ENCODE results near the gene SARM1. TPM values are rescaled to one million over a fixed set of nuclear protein-coding genes. Genes with fewer than 3 reads are reported as not detected.

The SARM1 gene
- total RNA-seq, 1 donor from 2014 or later: 14.1 TPM

GRCh38 chr17:28415886-28416285 is 44.4 kb downstream of the SARM1 start:
- Histone ChIP-seq H3K36me3 (no peaks in the 10 kb centered on the region), H3K4me3 (no peak overlapping the region), H3K9me3 (no peaks in the 10 kb centered on the region), H3K4me1 (no peaks in the 10 kb centered on the region), H3K27ac (no peak overlapping the region), H3K27me3 (ENCODE audit: low read depth) (peaks cover 6% of the 10 kb centered on the region)
- intact Hi-C loops (cut with DNase I): no loop called here
- TF ChIP-seq CTCF (IDR thresholded peaks at IDR 0.05): no peak
- DNase-seq: no peak
- no peak for ATAC-seq

GRCh38 chr17:28416703-28417311 is 45.3 kb downstream of the SARM1 start:
- Histone ChIP-seq H3K36me3 (no peaks in the 10 kb centered on the region), H3K9me3 (no peaks in the 10 kb centered on the region), H3K27ac (no peak overlapping the region), H3K27me3 (ENCODE audit: low read depth) (peaks cover 4% of the 10 kb centered on the region), H3K4me1 (no peaks in the 10 kb centered on the region), H3K4me3 (no peak overlapping the region)
- DNase-seq: peak; percentile 61
- peak; percentile 89 to 92 for ATAC-seq
- TF ChIP-seq CTCF (IDR thresholded peaks at IDR 0.05): peak; percentile 78
- intact Hi-C loops (cut with DNase I): no loop called here

- ATAC-seq: peak; percentile 68 to 89
- intact Hi-C loops (cut with DNase I): no loop called here
- no peaks in the 10 kb centered on the region for H3K4me1 ChIP-seq
- no peaks in the 10 kb centered on the region for H3K9me3 ChIP-seq
- TF ChIP-seq CTCF (IDR thresholded peaks at IDR 0.05): no peak
- H3K36me3 ChIP-seq: no peaks in the 10 kb centered on the region
- H3K27me3 ChIP-seq (ENCODE audit: low read depth): no peaks in the 10 kb centered on the region
- H3K27ac ChIP-seq: no peak overlapping the region
- no peak overlapping the region for H3K4me3 ChIP-seq
- DNase-seq: no peak
These were observed 50.4 kb downstream of the SARM1 start for GRCh38 chr17:28421787-28422305.

GRCh38 chr17:28425206-28425605 is 53.7 kb downstream of the SARM1 start:
- intact Hi-C loops (cut with DNase I): no loop called here
- no peak overlapping the region for H3K4me3 ChIP-seq
- ATAC-seq (no peak), DNase-seq (no peak)
- H3K9me3 ChIP-seq: no peaks in the 10 kb centered on the region
- TF ChIP-seq CTCF (IDR thresholded peaks at IDR 0.05): no peak
- H3K36me3 ChIP-seq: no peaks in the 10 kb centered on the region
- no peak overlapping the region for H3K27ac ChIP-seq
- H3K4me1 ChIP-seq: no peaks in the 10 kb centered on the region
- no peaks in the 10 kb centered on the region for H3K27me3 ChIP-seq (ENCODE audit: low read depth)

- no peak for DNase-seq
- no peaks in the 10 kb centered on the region for H3K9me3 ChIP-seq
- no peaks in the 10 kb centered on the region for H3K4me1 ChIP-seq
- no peaks in the 10 kb centered on the region for H3K27me3 ChIP-seq (ENCODE audit: low read depth)
- no peak overlapping the region for H3K27ac ChIP-seq
- peak in 1 of 2 donors; percentile 58 for ATAC-seq
- H3K4me3 ChIP-seq: no peak overlapping the region
- intact Hi-C loops (cut with DNase I): no loop called here
- peak; percentile 35 for TF ChIP-seq CTCF (IDR thresholded peaks at IDR 0.05)
- no peaks in the 10 kb centered on the region for H3K36me3 ChIP-seq
These were observed 54.6 kb downstream of the SARM1 start for GRCh38 chr17:28426081-28426519.

Measured in lower lobe of right lung (tissue), 2 donors.